Esophagus muscularis mucosa (tissue), 2 donors: Measurements from ENCODE around the gene ACTR6.
"Not testable (repeated sequence)": the region's sequence is repeated elsewhere in the genome, so short reads cannot be mapped to it uniquely, and the experiment has no call there.

Source experiments
- POLR2A ChIP-seq: fragments of 450-650 bp; IDR thresholded peaks from one replicate; pipeline ENCODE4 v1.6.1; 2017; ENCODE audit warnings: antibody characterized with exemption, moderate library complexity, mild to moderate bottlenecking, low read depth
- POLR2AphosphoS5 ChIP-seq, 2 donors: sonication (generic); formaldehyde crosslinking; IDR thresholded peaks; one replicate each; pipeline ENCODE4 v1.6.1; 2017; ENCODE audit warnings: antibody characterized with exemption in 2 of 2

GRCh38 chr12:100222173-100222572 is 21.6 kb downstream of the ACTR6 start:
- not testable (repeated sequence) for TF ChIP-seq POLR2AphosphoS5 (IDR thresholded peaks at IDR 0.05); POLR2A
